ENCODE data around the gene FRMPD3. TPM values are rescaled to one million over a fixed set of nuclear protein-coding genes. Genes with fewer than 3 reads are reported as not detected.

Gene FRMPD3
- total and polyA plus RNA-seq, 10 of the 15 experiments (the other 5 are each of a cell fraction or from before 2014, with no cell fraction given) = 0.01 to 0.06 (median 0.05) TPM; not detected in 6

GRCh38 chrX:107485013-107485412, 35.6 kb downstream of the FRMPD3 start:
- Histone ChIP-seq H3K4me3 (no peak overlapping the region), H2AFZ (ENCODE audit: control insufficient read depth, low read depth, low read length) (no peak overlapping the region), H3K79me2 (ENCODE audit: control insufficient read depth, insufficient read depth, low read length) (no peaks in the 10 kb centered on the region), H3K9me3 (replicated peaks; ENCODE audit: control insufficient read depth, insufficient read depth, low read length) (no peaks in the 10 kb centered on the region), H3K9ac (ENCODE audit: control insufficient read depth, insufficient read depth, low read length) (no peak overlapping the region), H3K4me2 (ENCODE audit: control insufficient read depth, insufficient read depth) (no peak overlapping the region), H3K27ac (ENCODE audit: control insufficient read depth, insufficient read depth) (no peak overlapping the region), H3K27me3 (replicated peaks in 1 of 2; ENCODE audit: control insufficient read depth in 2 of 2, insufficient read depth in 2 of 2, low read length in 1 of 2) (no peaks in the 10 kb centered on the region; a peak in 1 of 4 replicates), H3K4me1 (ENCODE audit: control insufficient read depth, insufficient read depth, low read length) (no peaks in the 10 kb centered on the region), H4K20me1 (ENCODE audit: control insufficient read depth, insufficient read depth) (no peaks in the 10 kb centered on the region; the same call in 1 of the 2 replicates), H3K36me3 (ENCODE audit: control insufficient read depth in 2 of 2, insufficient read depth in 2 of 2, low read length in 1 of 2) (no peaks in the 10 kb centered on the region)
- FAIRE-seq (no peak), ATAC-seq (peak; percentile 44), DNase-seq (ENCODE audit: low read depth, low spot score) (no peak)
- ChIA-PET POLR2A (no interaction called here), SMC1A (ENCODE audit: uncharacterized antibody, unreplicated experiment) (interaction anchor here (1.4 kb wide), 1 partner anchor 592 kb away, joined by 3 read pairs; no protein-coding TSS in a partner anchor), RAD21 (ENCODE audit: unreplicated experiment) (no interaction called here), CTCF (interaction anchor here (1.6 kb wide), 2 partner anchors 32 to 586 kb away, joined by 3 to 4 read pairs; no protein-coding TSS in a partner anchor)
- in situ Hi-C loops (cut with MboI) = no loop called here
- intact Hi-C loops (cut with micrococcal nuclease; ENCODE audit: unreplicated experiment) = loop anchor here (2.0 kb wide), 1 partner anchor 30 kb away; no protein-coding TSS in a partner anchor
- TF ChIP-seq PAX8 (IDR thresholded peaks at IDR 0.05) (no peak), CREM (IDR thresholded peaks at IDR 0.05; ENCODE audit: low read depth) (no peak), GATAD2B (conservative IDR thresholded peaks at IDR 0.05; ENCODE audit: low read depth) (no peak), JUND (IDR thresholded peaks at IDR 0.05; ENCODE audit: low read depth, low read length) (no peak), NFYB (IDR thresholded peaks at IDR 0.05; ENCODE audit: insufficient read depth, low read depth, low read length) (0 out of 2 replicates have a peak, but pooled peaks have one; percentile 2), RAD21 (IDR thresholded peaks at IDR 0.05; ENCODE audit: insufficient read depth, low read depth, low read length) (peak; percentile 43), BCLAF1 (IDR thresholded peaks at IDR 0.05) (no peak), PAX5 (IDR thresholded peaks at IDR 0.05; ENCODE audit: borderline replicate concordance, low read depth, low read length) (no peak)
- TF ChIP-seq, protein P1, sequence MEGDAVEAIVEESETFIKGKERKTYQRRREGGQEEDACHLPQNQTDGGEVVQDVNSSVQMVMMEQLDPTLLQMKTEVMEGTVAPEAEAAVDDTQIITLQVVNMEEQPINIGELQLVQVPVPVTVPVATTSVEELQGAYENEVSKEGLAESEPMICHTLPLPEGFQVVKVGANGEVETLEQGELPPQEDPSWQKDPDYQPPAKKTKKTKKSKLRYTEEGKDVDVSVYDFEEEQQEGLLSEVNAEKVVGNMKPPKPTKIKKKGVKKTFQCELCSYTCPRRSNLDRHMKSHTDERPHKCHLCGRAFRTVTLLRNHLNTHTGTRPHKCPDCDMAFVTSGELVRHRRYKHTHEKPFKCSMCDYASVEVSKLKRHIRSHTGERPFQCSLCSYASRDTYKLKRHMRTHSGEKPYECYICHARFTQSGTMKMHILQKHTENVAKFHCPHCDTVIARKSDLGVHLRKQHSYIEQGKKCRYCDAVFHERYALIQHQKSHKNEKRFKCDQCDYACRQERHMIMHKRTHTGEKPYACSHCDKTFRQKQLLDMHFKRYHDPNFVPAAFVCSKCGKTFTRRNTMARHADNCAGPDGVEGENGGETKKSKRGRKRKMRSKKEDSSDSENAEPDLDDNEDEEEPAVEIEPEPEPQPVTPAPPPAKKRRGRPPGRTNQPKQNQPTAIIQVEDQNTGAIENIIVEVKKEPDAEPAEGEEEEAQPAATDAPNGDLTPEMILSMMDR (IDR thresholded peaks at IDR 0.05 in 2 of 3, conservative IDR thresholded peaks at IDR 0.05 in 1 of 3; ENCODE audit: control insufficient read depth in 2 of 3, extremely low read depth in 1 of 3, insufficient read depth in 1 of 3, low read depth in 3 of 3, low read length in 3 of 3) = peak; percentile 18 to 28 (median 22); a peak in 3 of 6 replicates
- 21% methylated on average over 6 of the region's 6 CpGs for WGBS (ENCODE audit: insufficient coverage, insufficient replicate concordance, low lambda C conversion rate, missing lambda C conversion rate)
- no TSS peak for BruUV-seq (replicated peaks)
